Activated CD8-positive, alpha-beta T cell treated with anti-CD3 and anti-CD28 coated beads for 36 hours (primary cell): Measurements from ENCODE around the gene ACBD5. TPM values are rescaled to one million over a fixed set of nuclear protein-coding genes. Genes with fewer than 3 reads are reported as not detected.
"Not testable (repeated sequence)": the region's sequence is repeated elsewhere in the genome, so short reads cannot be mapped to it uniquely, and the experiment has no call there.

Experiments used
- ATAC-seq: fragments of 200-7000 bp; cut with Tn5 transposase; one replicate; pipeline ENCODE4 v1.10.0; 2021; ENCODE audit warnings: mild to moderate bottlenecking, moderate library complexity
- CTCF ChIA-PET: fragments of 350-600 bp; sonication (Branson Sonifier 250); formaldehyde crosslinking; loops from one replicate; lab custom pipeline; 2021; ENCODE audit warnings: antibody characterized with exemption; lab: Charles Lee
- POLR2A ChIA-PET: fragments of 350-600 bp; sonication (Branson Sonifier 250); formaldehyde crosslinking; loops from one replicate; lab custom pipeline; 2021; ENCODE audit warnings: antibody characterized with exemption; lab: Charles Lee
- DNase-seq: peaks from one replicate; pipeline ENCODE4 v3.0.0-alpha.2; 2020
- H3K27ac Mint-ChIP-seq: one replicate; pipeline ENCODE4 v1.8.0; 2021; ENCODE audit warnings: mild to moderate bottlenecking, mixed read lengths
- H3K27me3 Mint-ChIP-seq: one replicate; pipeline ENCODE4 v1.8.0; 2021; ENCODE audit warnings: mixed read lengths
- H3K36me3 Mint-ChIP-seq: one replicate; pipeline ENCODE4 v1.8.0; 2021; ENCODE audit warnings: low read depth, mixed read lengths
- H3K4me1 Mint-ChIP-seq: one replicate; pipeline ENCODE4 v1.8.0; 2021; ENCODE audit warnings: low read depth, mixed read lengths
- H3K4me3 Mint-ChIP-seq: one replicate; pipeline ENCODE4 v1.8.0; 2021; ENCODE audit warnings: mild to moderate bottlenecking, moderate library complexity, mixed read lengths
- H3K9me3 Mint-ChIP-seq: one replicate; pipeline ENCODE4 v1.8.0; 2021; ENCODE audit warnings: mixed read lengths
- intact Hi-C: fragments of 100-400 bp; cut with micrococcal nuclease; formaldehyde crosslinking; loops from one replicate; pipeline ENCODE4 v1.10.0; 2022
- total RNA-seq, 2 experiments: library from RNA; stranded (reverse); gene quantifications; one replicate each; pipeline ENCODE4 v1.2.3, GENCODE V29; 2021
- TF ChIP-seq, protein P1 (sequence below): fragments of 200-600 bp; IDR thresholded peaks from one replicate; pipeline ENCODE4 v1.8.0; 2022; ENCODE audit warnings: antibody characterized with exemption, mild to moderate bottlenecking

Gene ACBD5
- total RNA-seq, 2 experiments from 2014 or later, result 17.0 to 19.0 TPM

DNA sequence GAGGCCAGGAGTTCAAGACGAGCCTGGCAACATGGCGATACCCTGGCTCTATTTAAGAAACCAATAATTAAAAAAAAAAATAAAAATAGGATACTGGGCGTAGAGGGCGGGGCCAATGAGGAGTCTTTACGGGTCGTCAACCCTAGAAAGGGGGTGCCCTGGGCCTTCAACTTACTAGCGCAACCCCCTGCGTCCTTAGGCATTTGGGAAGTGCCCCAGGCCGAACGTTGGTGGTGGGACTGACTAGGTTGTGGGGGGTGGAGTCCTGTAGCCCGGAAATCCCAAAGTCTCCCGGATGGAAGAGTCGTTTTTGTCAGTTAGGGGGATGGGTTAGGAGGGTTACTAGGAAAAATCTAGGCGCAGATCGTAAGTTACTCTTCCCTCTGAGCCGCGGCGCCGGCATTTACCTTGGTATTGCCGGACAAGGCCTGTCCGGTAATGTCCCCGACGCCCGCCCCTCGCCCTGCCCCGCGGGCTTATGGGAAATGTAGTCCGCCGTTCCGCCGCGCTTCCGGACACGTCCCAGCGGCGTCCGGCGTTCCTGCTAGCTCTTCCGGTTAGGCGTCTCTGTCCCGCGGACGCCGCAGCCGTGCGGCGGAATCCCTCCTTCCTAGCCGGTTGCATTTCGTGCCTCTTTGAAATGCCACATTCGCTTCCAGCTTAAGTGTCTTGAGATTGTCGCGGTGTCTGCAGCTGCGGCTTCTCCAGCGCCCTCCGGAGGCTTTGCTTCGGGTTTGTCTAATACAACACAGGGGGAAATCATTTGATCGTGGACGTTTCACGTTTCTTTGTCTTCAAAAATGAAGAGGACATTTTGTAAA, 1.3 kb upstream of the ACBD5 start:
- intact Hi-C loops, result loop anchor here (1.0 to 5.0 kb wide), 2 partner anchors 87 to 140 kb away; partner anchors contain the start of genes ANKRD26 and MASTL
- TF ChIP-seq, protein P1, sequence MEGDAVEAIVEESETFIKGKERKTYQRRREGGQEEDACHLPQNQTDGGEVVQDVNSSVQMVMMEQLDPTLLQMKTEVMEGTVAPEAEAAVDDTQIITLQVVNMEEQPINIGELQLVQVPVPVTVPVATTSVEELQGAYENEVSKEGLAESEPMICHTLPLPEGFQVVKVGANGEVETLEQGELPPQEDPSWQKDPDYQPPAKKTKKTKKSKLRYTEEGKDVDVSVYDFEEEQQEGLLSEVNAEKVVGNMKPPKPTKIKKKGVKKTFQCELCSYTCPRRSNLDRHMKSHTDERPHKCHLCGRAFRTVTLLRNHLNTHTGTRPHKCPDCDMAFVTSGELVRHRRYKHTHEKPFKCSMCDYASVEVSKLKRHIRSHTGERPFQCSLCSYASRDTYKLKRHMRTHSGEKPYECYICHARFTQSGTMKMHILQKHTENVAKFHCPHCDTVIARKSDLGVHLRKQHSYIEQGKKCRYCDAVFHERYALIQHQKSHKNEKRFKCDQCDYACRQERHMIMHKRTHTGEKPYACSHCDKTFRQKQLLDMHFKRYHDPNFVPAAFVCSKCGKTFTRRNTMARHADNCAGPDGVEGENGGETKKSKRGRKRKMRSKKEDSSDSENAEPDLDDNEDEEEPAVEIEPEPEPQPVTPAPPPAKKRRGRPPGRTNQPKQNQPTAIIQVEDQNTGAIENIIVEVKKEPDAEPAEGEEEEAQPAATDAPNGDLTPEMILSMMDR, result peak; percentile 37
- POLR2A ChIA-PET, result interaction anchor here (0.6 to 2.9 kb wide), 16 partner anchors 9 to 1093 kb away, joined by 3 to 38 read pairs (median 3); partner anchors contain the start of genes MASTL, RAB18 and YME1L1
- peak overlapping the region; percentile 94 for H3K4me3 Mint-ChIP-seq
- peaks cover 19% of the 10 kb centered on the region for H3K4me1 Mint-ChIP-seq
- CTCF ChIA-PET, result interaction anchor here (0.6 to 1.7 kb wide), 4 partner anchors 9 to 85 kb away, joined by 3 to 11 read pairs (median 4); no protein-coding TSS in a partner anchor
- H3K9me3 Mint-ChIP-seq, result no peaks in the 10 kb centered on the region
- ATAC-seq (peak; percentile 78), DNase-seq (peak; percentile 91)
- H3K36me3 Mint-ChIP-seq, result peaks cover 28% of the 10 kb centered on the region
- peak overlapping the region; percentile 99 for H3K27ac Mint-ChIP-seq
- no peaks in the 10 kb centered on the region for H3K27me3 Mint-ChIP-seq

DNA sequence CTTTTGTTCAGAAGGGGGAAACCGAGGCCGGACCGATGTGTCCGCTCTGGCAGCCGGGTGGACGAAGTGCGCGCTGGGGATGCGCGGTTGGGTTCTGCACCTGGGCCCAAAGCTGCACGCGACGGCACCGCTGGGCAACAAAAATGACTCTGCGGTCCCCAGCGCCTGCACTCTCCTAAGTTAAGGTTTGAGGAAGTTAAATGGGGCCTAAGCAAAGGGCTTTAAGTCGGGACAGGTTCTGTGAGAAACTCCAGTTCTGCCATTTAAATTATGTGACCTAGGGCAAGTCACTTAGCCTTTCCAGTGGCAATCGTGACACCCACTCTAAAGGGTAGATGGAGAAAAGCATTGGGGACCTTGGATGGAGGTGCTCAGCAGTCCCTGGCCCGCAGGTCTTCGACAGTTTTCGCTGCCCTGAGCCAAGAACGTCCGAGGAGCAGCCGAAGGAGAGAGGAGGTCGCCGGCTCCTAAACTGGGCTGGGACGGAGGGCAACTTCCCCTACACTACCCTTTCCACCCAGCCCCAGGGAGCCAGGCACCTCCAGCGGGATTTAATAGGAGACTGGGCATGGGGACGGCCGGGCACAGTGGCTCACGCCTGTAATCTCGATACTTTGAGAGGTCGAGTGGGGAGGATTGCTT, 534 bp upstream of the ACBD5 start:
- peaks cover 19% of the 10 kb centered on the region for H3K4me1 Mint-ChIP-seq
- no peaks in the 10 kb centered on the region for H3K27me3 Mint-ChIP-seq
- peak; percentile 1 for ATAC-seq
- H3K36me3 Mint-ChIP-seq, result peaks cover 28% of the 10 kb centered on the region
- H3K9me3 Mint-ChIP-seq, result no peaks in the 10 kb centered on the region
- H3K27ac Mint-ChIP-seq, result peak overlapping the region; percentile 99
- intact Hi-C loops, result loop anchor here (5.0 kb wide), 1 partner anchor 139 kb away; the partner anchor contains the start of gene ANKRD26
- H3K4me3 Mint-ChIP-seq, result peak overlapping the region; percentile 94
- DNase-seq, result peak; percentile 51
- ChIA-PET CTCF (no interaction called here), POLR2A (interaction anchor here (0.6 to 2.5 kb wide), 4 partner anchors 13 to 1251 kb away, joined by 3 to 13 read pairs (median 4); partner anchors contain the start of genes MASTL and YME1L1)
- TF ChIP-seq, protein P1, result no peak

DNA sequence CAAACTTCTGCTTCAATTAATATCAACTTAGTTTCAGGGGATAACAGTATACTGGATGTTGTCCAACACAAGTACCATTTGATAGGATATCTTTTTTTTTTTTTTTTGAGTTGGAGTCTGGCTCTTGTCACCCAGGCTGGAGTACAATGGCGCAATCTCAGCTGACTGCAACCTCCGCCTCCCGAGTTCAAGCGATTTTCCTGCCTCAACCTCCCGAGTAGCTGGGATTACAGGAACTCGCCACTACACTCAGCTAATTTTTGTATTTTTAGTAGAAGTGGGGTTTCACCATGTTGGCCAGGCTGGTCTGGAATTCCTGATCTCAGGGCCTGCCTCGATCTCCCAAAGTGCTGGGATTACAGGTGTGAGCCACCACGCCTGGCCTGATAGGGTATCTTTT, 3.1 kb downstream of the ACBD5 start:
- POLR2A ChIA-PET, DNase-seq, H3K4me1 Mint-ChIP-seq, H3K27me3 Mint-ChIP-seq, intact Hi-C loops, ATAC-seq, H3K36me3 Mint-ChIP-seq, H3K9me3 Mint-ChIP-seq, H3K27ac Mint-ChIP-seq, H3K4me3 Mint-ChIP-seq: not testable (repeated sequence)
- CTCF ChIA-PET, result interaction anchor here (2.8 to 3.9 kb wide), 2 partner anchors 14 kb away, joined by 13 to 41 read pairs; no protein-coding TSS in a partner anchor

DNA sequence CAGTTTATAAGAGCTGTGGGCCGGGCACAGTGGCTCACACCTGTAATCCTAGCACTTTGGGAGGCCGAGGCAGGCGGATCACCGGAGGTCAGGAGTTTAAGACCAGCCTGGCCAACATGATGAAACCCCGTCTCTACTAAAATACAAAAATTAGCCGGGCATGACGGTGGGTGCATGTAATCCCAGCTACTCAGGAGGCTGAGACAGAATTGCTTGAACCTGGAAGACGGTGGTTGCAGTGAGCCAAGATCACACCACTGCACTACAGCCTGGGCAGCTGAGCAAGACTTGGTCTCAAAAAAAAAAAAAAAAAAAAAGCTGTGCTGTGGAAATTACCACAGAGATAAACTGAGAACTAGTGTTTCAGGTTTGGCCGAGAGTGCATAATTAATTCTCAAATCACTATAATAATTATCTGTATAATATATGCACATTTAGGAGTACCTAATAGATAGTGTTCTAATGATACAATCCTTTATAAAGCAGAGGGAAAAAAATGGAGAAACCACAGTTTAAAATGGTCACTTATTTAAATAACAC, 3.9 kb downstream of the ACBD5 start:
- H3K9me3 Mint-ChIP-seq, ATAC-seq, DNase-seq, H3K4me3 Mint-ChIP-seq, POLR2A ChIA-PET, H3K27ac Mint-ChIP-seq, H3K36me3 Mint-ChIP-seq, H3K27me3 Mint-ChIP-seq, intact Hi-C loops, H3K4me1 Mint-ChIP-seq: not testable (repeated sequence)
- CTCF ChIA-PET, result interaction anchor here (0.8 to 3.9 kb wide), 2 partner anchors 13 to 17 kb away, joined by 3 to 41 read pairs; no protein-coding TSS in a partner anchor

DNA sequence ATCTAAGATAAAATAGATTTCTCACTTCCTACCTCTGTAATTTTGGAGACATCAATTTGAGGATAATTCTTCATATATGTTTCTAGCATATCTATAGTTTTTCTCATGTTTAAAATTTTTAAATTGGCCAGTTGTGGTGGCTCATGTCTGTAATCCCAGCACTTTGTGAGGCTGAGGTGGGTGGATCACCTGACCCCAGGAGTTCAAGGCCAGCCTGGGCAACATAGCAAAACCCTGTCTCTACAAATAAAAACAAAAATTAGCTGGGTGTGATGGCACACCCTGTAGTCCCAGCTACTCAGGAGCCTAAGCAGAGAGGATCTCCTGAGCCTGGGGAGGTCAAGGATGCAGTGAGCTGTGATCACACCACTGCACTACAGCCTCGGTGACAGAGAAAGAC, 4.9 kb downstream of the ACBD5 start:
- ChIA-PET POLR2A (no interaction called here), CTCF (interaction anchor here (0.8 to 3.9 kb wide), 2 partner anchors 12 to 16 kb away, joined by 3 to 41 read pairs; no protein-coding TSS in a partner anchor)
- ATAC-seq (no peak), DNase-seq (no peak)
- intact Hi-C loops, result no loop called here
- TF ChIP-seq, protein P1, result no peak
- no peaks in the 10 kb centered on the region for H3K9me3 Mint-ChIP-seq
- no peak overlapping the region for H3K4me3 Mint-ChIP-seq
- H3K36me3 Mint-ChIP-seq, result peaks cover 11% of the 10 kb centered on the region
- no peak overlapping the region for H3K27ac Mint-ChIP-seq
- no peaks in the 10 kb centered on the region for H3K27me3 Mint-ChIP-seq
- peaks cover 7% of the 10 kb centered on the region for H3K4me1 Mint-ChIP-seq
